Stomach (tissue), 4 donors: Measurements from ENCODE around the gene COPG1.

ENCODE experiments used
- CTCF ChIP-seq, 7 experiments: fragments of 450-650 bp in 4 of 7; fragments of 200-600 bp in 3 of 7; sonication (generic) in 3 of 7; IDR thresholded peaks; one replicate each; pipeline ENCODE4 v1.5.1; 2016 to 2019; ENCODE audit warnings: antibody characterized with exemption in 7 of 7, control low read depth in 2 of 7, mild to moderate bottlenecking in 1 of 7
- EP300 ChIP-seq: sonication (generic); formaldehyde crosslinking; IDR thresholded peaks from one replicate; pipeline ENCODE4 v1.6.1; 2017; ENCODE audit warnings: antibody characterized with exemption
- POLR2A ChIP-seq, 4 donors: fragments of 450-650 bp; IDR thresholded peaks; one replicate each; pipeline ENCODE4 v1.6.1; 2016; ENCODE audit warnings: antibody characterized with exemption in 4 of 4, control low read depth in 2 of 4, mild to moderate bottlenecking in 1 of 4, moderate library complexity in 1 of 4
- POLR2AphosphoS5 ChIP-seq, 3 donors: sonication (generic); formaldehyde crosslinking; IDR thresholded peaks; one replicate each; pipeline ENCODE4 v1.6.1; 2016; ENCODE audit warnings: antibody characterized with exemption in 3 of 3

DNA sequence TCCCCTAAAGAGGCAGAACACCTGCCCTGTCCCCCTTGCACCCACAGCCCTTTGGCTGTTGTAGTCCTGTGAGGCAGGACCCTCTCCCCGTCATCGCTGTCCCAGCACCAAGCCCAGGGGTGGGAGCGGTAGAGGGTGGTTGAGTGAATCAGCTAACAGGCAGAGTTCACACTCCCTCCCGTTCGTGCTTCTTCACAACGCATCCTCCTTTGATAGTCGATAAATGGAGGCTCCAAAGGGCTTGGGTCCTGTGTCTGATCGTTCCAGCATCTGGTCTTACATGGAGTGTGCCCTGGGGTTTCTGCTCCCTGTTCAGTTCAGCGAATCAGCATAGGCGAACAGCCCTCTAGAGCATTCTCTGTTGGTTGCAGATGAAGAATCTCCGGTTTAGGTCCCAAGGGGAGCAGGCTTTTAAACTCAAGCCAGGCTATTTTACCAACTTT is 28.4 kb downstream of the COPG1 start:
- TF ChIP-seq POLR2A (IDR thresholded peaks at IDR 0.05) (no peak), CTCF (IDR thresholded peaks at IDR 0.05) (no peak), POLR2AphosphoS5 (IDR thresholded peaks at IDR 0.05) (no peak), EP300 (no peak)
